GM12874 (cell line): Measurements from ENCODE around the gene FAM228A.

Source experiments
- TF ChIP-seq, protein P1 (sequence below): IDR thresholded peaks from 2 replicates; pipeline ENCODE4 v1.5.1; 2011; ENCODE audit warnings: low read depth, mild to moderate bottlenecking, control low read depth, low read length, moderate library complexity; ENCODE audit not compliant: insufficient read depth

Gene FAM228A

DNA sequence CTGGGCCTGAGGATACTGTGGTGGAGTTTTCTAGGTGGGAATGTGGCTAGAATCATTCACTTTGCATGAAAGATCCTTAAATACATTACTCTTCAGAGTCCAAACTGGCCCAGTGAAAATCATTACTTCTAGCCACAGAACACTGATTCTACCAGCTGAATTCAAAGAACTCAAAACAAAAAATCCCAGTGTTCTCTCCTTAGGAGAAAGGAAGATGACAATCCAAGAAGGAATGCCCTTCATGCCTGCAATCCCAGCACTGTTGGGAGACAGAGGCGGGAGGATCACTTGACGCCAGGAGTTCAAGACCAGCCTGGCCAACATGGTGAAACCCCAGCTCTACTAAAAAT lies 35.2 kb downstream of the FAM228A start:
- TF ChIP-seq, protein P1, sequence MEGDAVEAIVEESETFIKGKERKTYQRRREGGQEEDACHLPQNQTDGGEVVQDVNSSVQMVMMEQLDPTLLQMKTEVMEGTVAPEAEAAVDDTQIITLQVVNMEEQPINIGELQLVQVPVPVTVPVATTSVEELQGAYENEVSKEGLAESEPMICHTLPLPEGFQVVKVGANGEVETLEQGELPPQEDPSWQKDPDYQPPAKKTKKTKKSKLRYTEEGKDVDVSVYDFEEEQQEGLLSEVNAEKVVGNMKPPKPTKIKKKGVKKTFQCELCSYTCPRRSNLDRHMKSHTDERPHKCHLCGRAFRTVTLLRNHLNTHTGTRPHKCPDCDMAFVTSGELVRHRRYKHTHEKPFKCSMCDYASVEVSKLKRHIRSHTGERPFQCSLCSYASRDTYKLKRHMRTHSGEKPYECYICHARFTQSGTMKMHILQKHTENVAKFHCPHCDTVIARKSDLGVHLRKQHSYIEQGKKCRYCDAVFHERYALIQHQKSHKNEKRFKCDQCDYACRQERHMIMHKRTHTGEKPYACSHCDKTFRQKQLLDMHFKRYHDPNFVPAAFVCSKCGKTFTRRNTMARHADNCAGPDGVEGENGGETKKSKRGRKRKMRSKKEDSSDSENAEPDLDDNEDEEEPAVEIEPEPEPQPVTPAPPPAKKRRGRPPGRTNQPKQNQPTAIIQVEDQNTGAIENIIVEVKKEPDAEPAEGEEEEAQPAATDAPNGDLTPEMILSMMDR = no peak

DNA sequence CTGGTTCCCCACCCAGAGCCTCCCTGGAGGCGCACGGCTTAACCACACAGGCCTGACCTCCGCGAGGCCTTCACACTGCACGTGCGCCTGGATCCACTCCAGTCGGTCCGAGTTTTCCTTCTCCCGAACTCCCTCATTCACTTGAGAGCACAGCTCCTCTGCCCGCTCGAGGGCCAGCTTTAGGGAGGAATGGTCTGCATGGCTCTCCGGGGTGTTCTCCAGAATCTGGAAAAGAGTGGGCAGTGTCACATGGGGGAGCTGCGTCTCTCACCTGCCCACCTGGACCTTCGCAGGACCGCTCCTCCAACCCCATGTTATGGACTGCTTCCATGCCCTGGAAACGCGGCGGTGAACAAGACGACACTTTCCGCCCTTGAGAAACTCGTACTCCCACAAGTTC lies 35.9 kb downstream of the FAM228A start:
- TF ChIP-seq, protein P1 = no peak

DNA sequence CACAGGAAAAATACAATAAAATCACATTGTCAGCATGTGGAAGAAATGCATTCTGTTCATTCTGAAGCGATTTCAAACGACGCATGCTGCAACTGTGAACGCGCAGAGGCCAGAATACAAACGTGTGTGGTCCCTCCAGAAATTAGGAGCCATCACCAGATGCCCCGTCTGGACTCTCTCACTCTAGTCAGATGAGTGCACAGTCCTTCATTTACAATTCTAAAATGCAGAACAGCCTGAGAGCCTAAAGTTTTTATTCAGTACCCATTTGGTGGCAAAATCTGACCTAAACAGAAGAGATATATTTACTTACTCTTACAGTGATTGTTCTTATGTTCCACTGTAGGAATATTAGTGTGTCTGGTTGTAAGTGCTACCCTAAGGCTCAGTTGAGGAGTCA lies 36.6 kb downstream of the FAM228A start:
- TF ChIP-seq, protein P1 = no peak

DNA sequence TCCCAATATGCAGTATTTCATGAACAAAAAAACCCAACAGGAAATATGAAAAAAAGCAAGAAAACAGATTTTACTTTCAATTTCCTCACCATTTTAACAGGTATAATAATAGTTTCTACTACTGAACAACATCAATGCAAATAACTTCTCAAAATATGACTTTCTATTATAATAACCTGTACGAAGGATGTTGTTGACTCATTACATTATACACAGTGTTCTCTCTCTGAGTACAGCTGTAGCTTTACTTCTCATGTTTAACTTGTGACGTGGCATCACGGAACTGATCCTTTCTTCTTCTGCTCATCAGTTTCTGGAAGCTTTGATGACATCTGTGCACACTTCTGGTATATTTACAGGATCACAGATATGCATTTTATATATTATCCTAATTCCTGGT lies 40.0 kb downstream of the FAM228A start:
- TF ChIP-seq, protein P1 = no peak

DNA sequence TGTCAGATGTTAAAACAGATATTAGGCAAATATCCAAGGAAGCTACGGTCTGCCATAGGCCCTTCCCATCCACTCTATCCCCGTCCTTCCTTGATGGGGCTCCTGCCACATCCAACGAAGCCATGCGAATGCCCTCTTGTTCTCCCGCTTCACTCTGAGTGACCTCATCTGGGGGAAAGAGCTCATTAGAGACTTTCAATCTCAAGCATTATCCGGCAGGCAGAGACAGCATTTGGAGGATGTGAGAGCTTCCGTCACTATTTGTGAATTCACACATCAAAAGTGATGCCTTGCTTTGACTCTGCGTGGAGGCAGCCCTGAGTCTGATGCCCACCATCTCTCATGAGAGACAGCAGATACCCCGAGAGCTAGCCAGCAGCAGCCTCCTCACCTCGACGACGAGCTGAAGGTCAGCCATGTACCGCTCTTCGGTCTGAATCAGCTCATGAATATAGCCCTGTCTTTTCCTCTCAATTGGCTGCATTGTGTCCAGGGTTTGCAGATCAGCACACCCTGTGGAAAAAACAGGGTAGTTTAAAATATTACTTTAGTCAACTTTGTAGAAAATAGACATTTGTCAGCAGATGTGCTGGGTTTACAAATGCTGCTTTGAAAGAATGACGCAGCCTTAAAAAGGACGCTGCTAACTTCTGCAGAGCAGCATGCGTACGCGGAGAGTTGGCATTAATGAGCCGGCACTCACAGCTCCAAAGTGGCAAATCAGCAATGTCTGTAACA lies 45.9 kb downstream of the FAM228A start:
- TF ChIP-seq, protein P1 = no peak

DNA sequence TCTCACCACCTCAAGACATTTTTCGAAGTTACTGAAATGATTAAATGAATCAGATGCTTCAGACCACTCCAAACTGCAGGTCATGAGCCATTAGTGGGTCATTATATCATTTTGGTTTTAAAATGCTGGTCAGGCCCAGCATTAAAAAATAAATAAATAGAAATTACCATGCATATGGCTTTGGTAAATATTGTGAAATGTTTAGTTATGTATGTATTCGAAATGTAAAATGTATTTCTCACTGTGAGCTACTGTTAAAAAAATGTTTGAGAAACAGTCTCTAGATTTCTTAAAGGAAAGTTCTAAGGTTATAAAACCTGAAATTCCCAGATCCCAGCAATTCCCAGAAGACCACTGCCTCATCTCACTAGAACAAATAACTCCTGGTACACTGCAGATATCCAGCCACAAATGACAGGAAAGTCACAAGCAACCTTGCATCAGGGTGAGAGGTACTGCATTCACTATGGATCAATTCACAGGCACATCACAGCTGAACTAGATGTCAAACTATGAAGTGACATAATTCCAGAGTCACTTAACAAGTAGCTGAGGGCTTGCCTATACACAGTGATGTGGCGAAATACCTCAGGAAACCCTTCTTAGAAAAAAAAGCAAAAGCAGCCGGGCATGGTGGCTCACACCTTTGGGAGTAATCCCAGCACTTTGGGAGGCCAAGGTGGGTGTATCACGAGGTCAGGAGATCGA lies 46.6 kb downstream of the FAM228A start:
- TF ChIP-seq, protein P1 = no peak

DNA sequence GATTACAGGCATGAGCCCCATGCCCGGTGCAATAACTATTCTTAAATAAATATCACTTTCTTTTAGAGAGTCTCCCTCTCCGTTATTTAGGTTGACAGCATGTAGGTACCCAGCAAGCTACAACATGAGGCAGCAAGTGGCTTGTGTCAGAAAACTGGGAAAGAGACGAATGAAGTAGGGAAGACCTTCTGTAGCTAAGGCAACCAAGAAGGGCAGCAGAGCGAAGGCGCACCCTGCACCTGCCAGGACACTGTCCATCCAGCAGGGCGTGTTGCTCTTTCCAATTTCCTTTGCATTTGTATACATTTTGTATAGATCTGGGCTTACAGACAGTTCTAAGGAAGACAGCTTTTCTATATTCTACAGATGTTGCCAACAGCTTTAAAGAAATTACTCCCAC lies 48.1 kb downstream of the FAM228A start:
- TF ChIP-seq, protein P1 = no peak
